ENCODE data around the gene HES7. TPM values are rescaled to one million over a fixed set of nuclear protein-coding genes. Genes with fewer than 3 reads are reported as not detected.
A peak's percentile ranks its signal among the peaks of the same experiment; 100 is the strongest.
"Not testable (repeated sequence)": the region's sequence is repeated elsewhere in the genome, so short reads cannot be mapped to it uniquely, and the experiment has no call there.

Gene HES7
- total RNA-seq, 1 experiment from 2014 or later: 1.1 TPM

GRCh38 chr17:8080799-8081219 lies 43.1 kb downstream of the HES7 start:
- in situ Hi-C loops (cut with HindIII; ENCODE audit: low sequenced_read_pairs): no loop called here
- no peak for DNase-seq (ENCODE audit: low spot score)

- in situ Hi-C loops (cut with HindIII; ENCODE audit: low sequenced_read_pairs): no loop called here
- no peak for DNase-seq (ENCODE audit: low spot score)
Observed at GRCh38 chr17:8080208-8080798, 43.6 kb downstream of the HES7 start.

- in situ Hi-C loops (cut with HindIII; ENCODE audit: low sequenced_read_pairs): no loop called here
- DNase-seq (ENCODE audit: low spot score): peak; percentile 79
Observed at GRCh38 chr17:8079291-8080207, 44.4 kb downstream of the HES7 start.

GRCh38 chr17:8077939-8078338 lies 46.0 kb downstream of the HES7 start:
- in situ Hi-C loops (cut with HindIII; ENCODE audit: low sequenced_read_pairs); DNase-seq (ENCODE audit: low spot score): not testable (repeated sequence)

- in situ Hi-C loops (cut with HindIII; ENCODE audit: low sequenced_read_pairs): no loop called here
Observed at GRCh38 chr17:8076502-8077266, 47.2 kb downstream of the HES7 start.

GRCh38 chr17:8075574-8076342 lies 48.1 kb downstream of the HES7 start:
- no peak for DNase-seq (ENCODE audit: low spot score)
- in situ Hi-C loops (cut with HindIII; ENCODE audit: low sequenced_read_pairs): no loop called here

More at GRCh38 chr17:8076502-8077266, 47.2 kb downstream of the HES7 start:
- DNase-seq (ENCODE audit: low spot score): no peak

GRCh38 chr17:8075081-8075480 lies 48.8 kb downstream of the HES7 start:
- in situ Hi-C loops (cut with HindIII; ENCODE audit: low sequenced_read_pairs): no loop called here
- DNase-seq (ENCODE audit: low spot score): no peak

GRCh38 chr17:8074554-8074953 lies 49.4 kb downstream of the HES7 start:
- in situ Hi-C loops (cut with HindIII; ENCODE audit: low sequenced_read_pairs): no loop called here
- no peak for DNase-seq (ENCODE audit: low spot score)

GRCh38 chr17:8073627-8074484 lies 50.0 kb downstream of the HES7 start:
- peak; percentile 72 for DNase-seq (ENCODE audit: low spot score)
- in situ Hi-C loops (cut with HindIII; ENCODE audit: low sequenced_read_pairs): no loop called here

GRCh38 chr17:8072729-8073461 lies 51.0 kb downstream of the HES7 start:
- DNase-seq (ENCODE audit: low spot score): no peak

GRCh38 chr17:8072341-8072728 lies 51.6 kb downstream of the HES7 start:
- no peak for DNase-seq (ENCODE audit: low spot score)
- in situ Hi-C loops (cut with HindIII; ENCODE audit: low sequenced_read_pairs): no loop called here

More at GRCh38 chr17:8072729-8073461, 51.0 kb downstream of the HES7 start:
- in situ Hi-C loops (cut with HindIII; ENCODE audit: low sequenced_read_pairs): no loop called here

- no peak for DNase-seq (ENCODE audit: low spot score)
- in situ Hi-C loops (cut with HindIII; ENCODE audit: low sequenced_read_pairs): no loop called here
Observed at GRCh38 chr17:8071496-8071895, 52.4 kb downstream of the HES7 start.

Other genes with a start within 250 kb of the HES7 start
- gene CHD3, start 235.3 kb downstream of the HES7 start, total RNA-seq (2014; rRNA removed; shearing (Covaris generic)): 34.1 and 41.5 TPM in 2 replicates
- 3.5 and 16.7 TPM in 2 replicates for gene RNF227, start 207.8 kb downstream of the HES7 start, total RNA-seq (2014; rRNA removed; shearing (Covaris generic))
- 0.49 TPM in 1 of 2 replicates, not detected in the other for gene KCNAB3, start 194.2 kb downstream of the HES7 start, total RNA-seq (2014; rRNA removed; shearing (Covaris generic))
- gene TRAPPC1, start 192.2 kb downstream of the HES7 start, total RNA-seq (2014; rRNA removed; shearing (Covaris generic)): 6.1 and 7.8 TPM in 2 replicates
- gene CNTROB, start 191.9 kb downstream of the HES7 start, total RNA-seq (2014; rRNA removed; shearing (Covaris generic)): 25.4 and 29.3 TPM in 2 replicates
- 0.06 TPM in 1 of 2 replicates, not detected in the other for gene GUCY2D, start 121.5 kb downstream of the HES7 start, total RNA-seq (2014; rRNA removed; shearing (Covaris generic))
- gene ALOX15B, start 85.0 kb downstream of the HES7 start, total RNA-seq (2014; rRNA removed; shearing (Covaris generic)): not detected in 2 replicates
- not detected in 2 replicates for gene ALOX12B, start 36.4 kb downstream of the HES7 start, total RNA-seq (2014; rRNA removed; shearing (Covaris generic))
- 0.85 TPM in 1 of 2 replicates, not detected in the other for gene ALOXE3, start 5.6 kb downstream of the HES7 start, total RNA-seq (2014; rRNA removed; shearing (Covaris generic))
- 29.0 and 34.0 TPM in 2 replicates for gene PER1, start 28.3 kb upstream of the HES7 start, total RNA-seq (2014; rRNA removed; shearing (Covaris generic))
- gene VAMP2, start 38.8 kb upstream of the HES7 start, total RNA-seq (2014; rRNA removed; shearing (Covaris generic)): 1.0 and 1.4 TPM in 2 replicates
- gene TMEM107, start 52.3 kb upstream of the HES7 start, total RNA-seq (2014; rRNA removed; shearing (Covaris generic)): 37.8 and 60.6 TPM in 2 replicates
- 24.3 and 25.6 TPM in 2 replicates for gene BORCS6, start 66.1 kb upstream of the HES7 start, total RNA-seq (2014; rRNA removed; shearing (Covaris generic))
- gene AURKB, start 86.5 kb upstream of the HES7 start, total RNA-seq (2014; rRNA removed; shearing (Covaris generic)): 162 and 166 TPM in 2 replicates
- 15.0 and 22.9 TPM in 2 replicates for gene CTC1, start 124.0 kb upstream of the HES7 start, total RNA-seq (2014; rRNA removed; shearing (Covaris generic))
- 133 and 173 TPM in 2 replicates for gene PFAS, start 125.2 kb upstream of the HES7 start, total RNA-seq (2014; rRNA removed; shearing (Covaris generic))
- 54.4 and 65.3 TPM in 2 replicates for gene RANGRF, start 164.6 kb upstream of the HES7 start, total RNA-seq (2014; rRNA removed; shearing (Covaris generic))
- gene SLC25A35, start 171.3 kb upstream of the HES7 start, total RNA-seq (2014; rRNA removed; shearing (Covaris generic)): 0.68 and 1.7 TPM in 2 replicates
- 4.6 and 5.6 TPM in 2 replicates for gene ARHGEF15, start 186.1 kb upstream of the HES7 start, total RNA-seq (2014; rRNA removed; shearing (Covaris generic))
- not detected in 2 replicates for gene ODF4, start 215.7 kb upstream of the HES7 start, total RNA-seq (2014; rRNA removed; shearing (Covaris generic))

Data from G401 (cell line).